GM12892 (cell line): Measurements from ENCODE around the gene ENOX1.

Experiments
- POLR2A ChIP-seq: IDR thresholded peaks from 2 replicates; pipeline ENCODE4 v1.6.1; 2011; ENCODE audit warnings: low read depth, low read length, control low read depth
- POLR2AphosphoS5 ChIP-seq: IDR thresholded peaks from 2 replicates; pipeline ENCODE4 v1.6.1; 2011; ENCODE audit warnings: low read depth, low read length, control low read depth
- TAF1 ChIP-seq: IDR thresholded peaks from 2 replicates; pipeline ENCODE4 v1.6.1; 2011; ENCODE audit warnings: low read depth, mild to moderate bottlenecking, control low read depth, low read length, borderline replicate concordance

DNA sequence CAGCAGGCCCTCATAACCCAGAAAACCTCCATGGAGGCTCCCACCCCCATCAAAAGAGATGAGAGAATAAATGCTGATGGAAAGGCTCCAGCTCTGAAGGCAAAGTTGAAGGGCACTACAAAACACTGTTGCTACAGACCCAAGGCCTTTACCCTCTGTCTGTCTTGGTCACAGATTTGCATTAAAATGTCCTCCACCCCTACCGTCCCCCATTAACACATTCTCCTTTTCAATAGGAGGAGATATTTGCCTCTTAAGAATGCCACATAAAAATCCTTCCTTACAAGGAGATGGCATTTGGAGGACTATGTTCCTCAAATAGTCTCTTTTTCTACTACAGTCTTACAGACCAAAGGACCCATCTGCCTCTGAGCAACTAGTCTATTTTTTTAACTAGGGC lies 361.5 kb downstream of the ENOX1 start:
- no peak for TF ChIP-seq TAF1
- TF ChIP-seq POLR2A = no peak
- TF ChIP-seq POLR2AphosphoS5 = no peak
